Aorta (tissue), 5 donors: ENCODE data around the gene SYT1. TPM values are rescaled to one million over a fixed set of nuclear protein-coding genes. Genes with fewer than 3 reads are reported as not detected.

Experiments used
- ATAC-seq: fragments of 200-7000 bp; cut with Tn5 transposase; one replicate; pipeline ENCODE4 v1.9.1; 2022; ENCODE audit warnings: moderate library complexity; ENCODE audit not compliant: low FRiP score
- DNase-seq, 2 donors: peaks; one replicate each; pipeline ENCODE4 v3.0.0-alpha.2; 2020
- H3K27ac ChIP-seq, 2 donors: one replicate each; pipeline ENCODE4 v1.5.1; 2013; ENCODE audit warnings: low read length in 2 of 2, mild to moderate bottlenecking in 2 of 2, moderate library complexity in 2 of 2, control low read depth in 1 of 2, inconsistent platforms in 1 of 2, low read depth in 1 of 2
- H3K27me3 ChIP-seq, 2 donors: one replicate each; pipeline ENCODE4 v1.6.1; 2013; ENCODE audit warnings: control low read depth in 1 of 2, low read length in 1 of 2, mild to moderate bottlenecking in 1 of 2, moderate library complexity in 1 of 2; ENCODE audit not compliant: insufficient read depth in 2 of 2, control insufficient read depth in 1 of 2
- H3K36me3 ChIP-seq, 2 donors: one replicate each; pipeline ENCODE4 v1.6.1; 2013; ENCODE audit warnings: control low read depth in 1 of 2, low read length in 1 of 2, mild to moderate bottlenecking in 1 of 2; ENCODE audit not compliant: insufficient read depth in 2 of 2, control insufficient read depth in 1 of 2
- H3K4me1 ChIP-seq, 2 donors: one replicate each; pipeline ENCODE4 v1.6.1; 2013; ENCODE audit warnings: low read length in 2 of 2, control low read depth in 1 of 2, mild to moderate bottlenecking in 1 of 2, moderate library complexity in 1 of 2; ENCODE audit not compliant: insufficient read depth in 2 of 2, control insufficient read depth in 1 of 2
- H3K4me3 ChIP-seq, 2 donors: one replicate each; pipeline ENCODE4 v1.5.1; 2013; ENCODE audit warnings: low read length in 2 of 2, control low read depth in 1 of 2, mild to moderate bottlenecking in 1 of 2
- H3K9me3 ChIP-seq: one replicate; pipeline ENCODE4 v1.6.1; 2013; ENCODE audit warnings: mild to moderate bottlenecking, low read length; ENCODE audit not compliant: control insufficient read depth
- WGBS, 2 donors: extraction: QIAGEN DNeasy Blood & Tissue Kit; methylation state at CpG; one replicate each; pipeline ENCODE4 v1.1.7; 2013; 5-methylcytosine and 5-hydroxymethylcytosine counted together
- intact Hi-C, 2 donors: fragments of 100-400 bp; cut with DNase I; formaldehyde crosslinking; loops; one replicate each; pipeline versions ENCODE4 v1.14.2 to v1.15.0; 2022
- polyA plus RNA-seq, 2 donors: library from polyadenylated mRNA; stranded (reverse); fragments of 200-250 nt; gene quantifications; one replicate each; pipeline ENCODE4 v1.2.3, GENCODE V29; 2013
- total RNA-seq, 2 donors: library from RNA; stranded (reverse); fragmentation: NEBNext Ultra II Directional; extraction: Animal tissue kit (Norgen Biotek cat#: 25700); gene quantifications; one replicate each; pipeline ENCODE4 v1.2.1, GENCODE V29; 2021
- donor health status: healthy with polysubstance abuse.
- donor health status: Bipolar disorder and iron deficiency.
- donor health status: DM: no; HTN: no; CAD: no.
- donor health status: DM: no; HTN: no; CAD: no.
- donor health status: DM: yes; HTN: yes; CAD: no.

SYT1 gene
- total and polyA plus RNA-seq, 4 donors = 0.05 to 1.8 (median 1.5) TPM; not detected in 1

DNA sequence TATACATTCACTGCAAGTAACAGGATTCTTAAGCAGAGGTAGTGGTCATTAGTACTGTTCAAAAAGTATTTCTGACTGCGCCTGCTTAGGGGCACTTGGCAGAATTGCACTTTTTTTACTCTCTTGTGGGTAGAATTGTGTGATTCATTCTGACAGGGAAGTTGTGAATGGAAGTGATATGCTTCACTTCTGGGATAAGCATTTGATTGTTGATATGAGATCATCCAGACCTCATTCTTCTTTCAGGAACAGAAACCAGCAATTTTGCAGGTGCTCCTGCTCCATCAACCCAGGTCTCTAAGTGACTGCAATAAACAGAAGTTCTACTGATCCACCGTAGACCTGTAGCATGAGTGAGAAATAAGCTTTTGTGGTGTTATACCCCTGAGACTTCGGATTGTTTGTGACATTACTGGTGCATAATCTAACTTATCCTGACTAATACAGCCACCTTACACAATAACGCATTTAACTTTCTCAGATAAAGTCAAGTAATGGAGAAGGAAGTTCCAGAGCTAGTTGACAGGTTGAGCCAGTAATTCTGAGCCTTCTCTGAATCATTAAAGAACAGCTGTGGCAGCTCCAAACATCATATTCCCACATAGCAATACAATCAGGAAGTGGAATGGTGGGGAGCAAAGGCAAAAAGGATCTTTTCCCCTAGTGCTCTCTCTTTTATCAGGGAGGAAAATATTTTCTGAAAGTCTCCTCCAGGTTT, 387.9 kb downstream of the SYT1 start:
- no peaks in the 10 kb centered on the region for H3K4me1 ChIP-seq
- H3K36me3 ChIP-seq = no peaks in the 10 kb centered on the region
- H3K4me3 ChIP-seq = no peak overlapping the region
- intact Hi-C loops = no loop called here
- WGBS, 2 donors = 78 to 84% methylated on average over 4 of the region's 4 CpGs
- ATAC-seq (no peak), DNase-seq (no peak)
- H3K9me3 ChIP-seq = no peaks in the 10 kb centered on the region
- no peak overlapping the region for H3K27ac ChIP-seq
- H3K27me3 ChIP-seq = no peaks in the 10 kb centered on the region

DNA sequence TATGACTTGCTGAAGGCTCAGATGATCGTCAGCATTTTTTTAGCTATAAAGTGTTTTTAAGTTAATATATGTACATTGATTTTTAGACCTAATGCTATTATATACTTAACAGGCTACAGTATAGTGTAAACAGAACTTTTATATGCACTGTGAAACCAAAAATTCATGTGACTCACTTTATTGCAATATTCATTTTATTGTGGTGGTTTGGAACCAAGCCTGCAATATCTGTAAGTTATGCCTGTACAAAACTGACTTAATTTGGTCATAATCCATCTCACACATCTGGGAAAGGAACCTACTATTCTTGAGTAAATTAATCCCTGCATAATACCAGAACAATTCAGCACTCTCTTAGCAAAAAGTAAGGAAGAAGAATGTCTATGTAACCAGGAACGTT, 390.7 kb downstream of the SYT1 start:
- Histone ChIP-seq H3K36me3 (no peaks in the 10 kb centered on the region), H3K27ac (no peak overlapping the region), H3K4me1 (no peaks in the 10 kb centered on the region), H3K27me3 (no peaks in the 10 kb centered on the region), H3K4me3 (no peak overlapping the region), H3K9me3 (no peaks in the 10 kb centered on the region)
- 49 to 53% methylated on average over 2 of the region's 2 CpGs for WGBS, 2 donors
- DNase-seq (no peak), ATAC-seq (no peak)
- intact Hi-C loops = no loop called here

DNA sequence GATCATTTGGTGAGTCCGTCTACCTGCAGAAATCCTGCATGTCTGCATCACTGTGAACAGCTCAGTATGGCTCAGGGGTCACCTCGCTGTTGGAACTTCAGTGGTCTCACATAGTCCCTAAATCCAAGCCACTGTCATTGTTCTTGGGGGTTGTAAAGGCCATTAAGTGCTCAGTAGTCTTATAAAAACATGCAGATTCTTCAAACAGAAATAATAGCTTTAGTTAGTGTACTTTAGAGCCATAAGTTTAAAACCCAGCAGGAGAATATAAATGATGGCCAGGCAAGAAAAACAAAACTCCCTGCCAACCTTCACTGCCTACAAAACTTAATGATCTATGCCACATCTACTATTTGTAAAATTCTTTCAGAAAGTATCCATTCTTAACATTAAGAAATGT, 396.3 kb downstream of the SYT1 start:
- Histone ChIP-seq H3K36me3 (no peaks in the 10 kb centered on the region), H3K27me3 (no peaks in the 10 kb centered on the region), H3K9me3 (no peaks in the 10 kb centered on the region), H3K4me3 (no peak overlapping the region), H3K4me1 (no peaks in the 10 kb centered on the region), H3K27ac (no peak overlapping the region)
- ATAC-seq = no peak
- DNase-seq = no peak
- intact Hi-C loops = no loop called here
- 16 to 34% methylated on average over 2 of the region's 2 CpGs for WGBS, 2 donors

DNA sequence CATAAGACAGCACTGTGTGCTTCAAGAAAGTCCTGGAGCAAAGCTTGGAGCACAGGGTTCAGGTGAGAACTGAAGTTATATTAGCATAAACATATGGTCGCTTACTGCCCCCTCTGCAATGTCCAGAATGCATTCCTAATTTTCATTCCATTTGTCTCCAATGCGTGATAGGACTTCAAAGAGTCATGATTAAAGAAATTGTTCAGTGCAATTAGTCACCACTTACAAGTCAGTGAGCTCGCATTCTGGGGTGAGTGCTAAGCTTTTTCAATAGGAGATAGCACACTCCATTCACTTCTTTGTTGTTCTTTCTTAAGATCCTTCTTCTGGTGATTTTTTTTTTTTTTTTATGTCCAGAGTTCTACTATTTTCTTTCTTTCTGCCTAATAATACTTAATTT, 398.4 kb downstream of the SYT1 start:
- ATAC-seq (no peak), DNase-seq (no peak)
- Histone ChIP-seq H3K36me3 (no peaks in the 10 kb centered on the region), H3K27ac (no peak overlapping the region), H3K4me1 (no peaks in the 10 kb centered on the region), H3K4me3 (no peak overlapping the region), H3K9me3 (no peaks in the 10 kb centered on the region), H3K27me3 (no peaks in the 10 kb centered on the region)
- 59 to 64% methylated on average over 3 of the region's 3 CpGs for WGBS, 2 donors
- intact Hi-C loops = no loop called here

DNA sequence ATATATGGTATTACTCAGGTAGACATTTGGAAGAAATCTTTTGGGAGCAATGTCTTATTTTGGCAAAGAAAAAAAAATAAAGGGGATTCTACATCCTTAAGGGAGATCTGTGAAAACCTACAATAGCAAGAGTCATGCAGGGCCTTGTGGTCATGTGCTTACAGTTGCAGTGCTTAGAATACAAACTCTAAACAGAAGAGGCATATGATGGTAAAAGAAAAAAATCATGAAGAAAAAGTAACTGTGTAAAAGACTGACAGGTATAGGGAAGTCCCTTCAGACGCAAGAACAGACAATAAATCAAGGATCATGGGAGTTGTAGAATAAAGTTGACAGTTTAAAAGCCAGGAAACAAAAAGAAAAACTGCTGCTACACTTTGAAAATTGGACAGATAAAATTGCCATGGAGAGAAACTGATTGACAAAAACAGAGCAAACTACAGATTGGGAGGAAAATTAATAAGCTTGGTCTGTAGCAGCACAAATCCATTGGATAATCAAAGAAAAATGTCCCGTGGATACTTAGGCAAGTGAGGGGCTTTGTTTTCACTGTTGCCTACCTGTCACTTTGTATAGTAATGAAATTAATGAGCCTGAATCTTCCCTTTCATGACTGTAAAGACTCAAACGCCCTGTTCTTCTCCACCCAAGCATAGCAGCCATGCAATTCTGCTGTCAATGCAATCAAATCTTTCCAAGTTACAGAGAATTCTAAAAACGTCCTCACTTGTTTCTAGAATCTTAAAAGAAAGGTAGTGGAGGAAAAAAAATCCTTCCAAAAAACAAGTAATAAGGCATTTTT, 402.0 kb downstream of the SYT1 start:
- Histone ChIP-seq H3K27ac (no peak overlapping the region), H3K36me3 (no peaks in the 10 kb centered on the region), H3K27me3 (no peaks in the 10 kb centered on the region), H3K4me3 (no peak overlapping the region), H3K9me3 (no peaks in the 10 kb centered on the region), H3K4me1 (no peaks in the 10 kb centered on the region)
- 21 to 29% methylated on average over 4 of the region's 4 CpGs for WGBS, 2 donors
- DNase-seq (no peak), ATAC-seq (no peak)
- intact Hi-C loops = no loop called here

DNA sequence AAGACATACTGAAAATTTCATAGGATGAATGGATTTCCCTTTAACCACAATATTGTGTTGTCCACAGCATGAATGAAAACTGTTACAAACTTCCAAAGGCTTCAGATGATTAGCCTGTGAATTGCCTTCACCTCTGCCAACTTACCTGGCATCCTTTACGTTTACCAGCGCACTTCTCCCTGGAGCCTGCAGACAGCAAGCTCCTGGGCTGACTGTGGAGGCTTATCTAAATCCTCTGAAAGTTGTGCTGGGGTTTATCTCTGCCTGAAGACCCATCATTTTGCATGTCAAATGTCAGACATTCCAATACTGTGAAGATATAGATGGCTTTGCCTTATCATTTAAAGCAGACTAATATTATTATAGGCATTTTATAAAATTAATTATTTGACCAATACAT, 403.0 kb downstream of the SYT1 start:
- no peaks in the 10 kb centered on the region for H3K4me1 ChIP-seq
- WGBS, 2 donors = 61 to 67% methylated on average over 2 of the region's 2 CpGs
- ATAC-seq (no peak), DNase-seq (no peak)
- H3K9me3 ChIP-seq = no peaks in the 10 kb centered on the region
- intact Hi-C loops = no loop called here
- H3K27ac ChIP-seq = no peak overlapping the region
- H3K4me3 ChIP-seq = no peak overlapping the region
- no peaks in the 10 kb centered on the region for H3K36me3 ChIP-seq
- H3K27me3 ChIP-seq = no peaks in the 10 kb centered on the region

DNA sequence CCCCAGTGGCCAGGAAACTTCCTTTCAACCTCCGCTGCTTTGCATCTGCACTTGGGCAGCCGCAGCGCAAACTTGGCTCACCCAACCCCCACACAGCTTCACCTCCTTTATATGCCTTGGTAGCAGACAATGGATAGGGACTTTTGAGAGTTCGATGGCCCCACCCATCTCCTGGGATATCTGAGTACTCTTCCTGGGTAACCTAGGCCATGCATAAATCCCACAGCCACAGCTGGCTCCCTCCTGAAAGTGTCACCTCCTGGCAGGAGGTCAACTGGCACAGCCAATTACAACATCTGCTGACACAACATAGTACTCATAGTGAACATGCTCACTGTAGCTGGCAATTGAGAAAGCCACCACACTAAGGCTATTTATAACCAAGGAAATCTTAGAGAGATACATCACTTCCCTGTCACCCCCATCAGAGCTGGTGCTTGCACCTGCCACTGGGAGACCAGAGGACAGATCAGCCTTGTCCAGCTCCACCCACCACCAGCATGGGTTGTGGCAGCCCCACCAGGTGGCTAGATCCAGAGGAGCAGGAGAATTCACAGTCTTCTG, 410.0 kb downstream of the SYT1 start:
- 89 to 98% methylated on average over 4 of the region's 4 CpGs for WGBS, 2 donors
- no peaks in the 10 kb centered on the region for H3K4me1 ChIP-seq
- intact Hi-C loops = no loop called here
- no peak for ATAC-seq
- DNase-seq = peak in 1 of 2 donors; percentile 46
- no peaks in the 10 kb centered on the region for H3K27me3 ChIP-seq
- H3K36me3 ChIP-seq = no peaks in the 10 kb centered on the region
- no peak overlapping the region for H3K4me3 ChIP-seq
- no peaks in the 10 kb centered on the region for H3K9me3 ChIP-seq
- H3K27ac ChIP-seq = no peak overlapping the region

DNA sequence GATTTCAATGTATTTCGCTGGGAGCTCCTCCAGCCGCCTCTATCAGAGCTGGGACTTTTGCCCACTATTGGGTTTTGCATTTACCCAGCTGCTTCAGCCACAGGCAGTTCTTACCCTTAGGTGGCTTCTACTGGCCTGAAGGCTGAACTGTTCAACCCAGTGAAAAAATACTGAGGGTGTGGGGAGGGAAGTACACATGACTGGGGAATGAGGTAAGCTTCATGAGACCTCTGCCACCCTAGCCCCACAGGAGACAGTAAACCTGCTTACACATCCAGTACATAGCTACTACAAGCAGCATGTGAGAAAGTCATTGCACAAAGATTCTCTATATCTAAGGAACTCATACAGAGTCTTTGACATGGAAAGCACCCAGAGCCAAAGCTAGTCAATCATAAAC, 411.1 kb downstream of the SYT1 start:
- no peak overlapping the region for H3K27ac ChIP-seq
- intact Hi-C loops = no loop called here
- H3K9me3 ChIP-seq = no peaks in the 10 kb centered on the region
- H3K36me3 ChIP-seq = no peaks in the 10 kb centered on the region
- ATAC-seq (no peak), DNase-seq (no peak)
- no peaks in the 10 kb centered on the region for H3K27me3 ChIP-seq
- H3K4me3 ChIP-seq = no peak overlapping the region
- 78 to 85% methylated on average over 2 of the region's 2 CpGs for WGBS, 2 donors
- H3K4me1 ChIP-seq = no peaks in the 10 kb centered on the region

DNA sequence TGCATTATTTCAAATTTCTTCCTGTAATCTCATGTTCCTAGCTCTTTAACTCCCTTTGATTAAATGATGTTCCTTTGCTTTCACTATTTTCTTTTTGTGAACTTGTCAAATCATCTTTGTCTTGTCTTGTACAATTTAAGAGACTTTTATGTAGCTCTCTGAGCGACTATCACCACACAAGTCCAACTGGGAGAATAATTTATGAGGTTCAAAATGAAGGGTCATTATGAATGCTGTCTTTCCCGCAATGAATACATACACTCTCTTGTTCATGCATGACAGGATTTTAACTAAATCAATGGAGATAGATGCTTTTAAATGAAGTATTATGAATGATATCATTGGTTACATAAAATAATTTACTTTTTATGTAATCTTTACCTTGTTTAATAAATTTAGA, 418.8 kb downstream of the SYT1 start:
- H3K27me3 ChIP-seq = no peaks in the 10 kb centered on the region
- no peaks in the 10 kb centered on the region for H3K9me3 ChIP-seq
- no peak overlapping the region for H3K27ac ChIP-seq
- H3K4me3 ChIP-seq = no peak overlapping the region
- H3K36me3 ChIP-seq = no peaks in the 10 kb centered on the region
- ATAC-seq (no peak), DNase-seq (no peak)
- H3K4me1 ChIP-seq = no peaks in the 10 kb centered on the region
- intact Hi-C loops = no loop called here
- WGBS, 2 donors = 12 to 28% methylated on average over 2 of the region's 2 CpGs
